Nephron (organoid): ENCODE measurements around the gene PDE4D.

Source experiments
- H3K27ac Mint-ChIP-seq, 3 experiments: 2 replicates each; pipeline ENCODE4 v1.8.0; 2020; ENCODE audit warnings: mixed read lengths in 3 of 3, mild to moderate bottlenecking in 2 of 3, moderate library complexity in 1 of 3
- H3K27me3 Mint-ChIP-seq: 2 replicates; pipeline ENCODE4 v1.8.0; 2021; ENCODE audit warnings: low read depth, mild to moderate bottlenecking, moderate library complexity, mixed read lengths
- H3K36me3 Mint-ChIP-seq: 2 replicates; pipeline ENCODE4 v1.8.0; 2020; ENCODE audit warnings: low read depth, mixed read lengths
- H3K4me1 Mint-ChIP-seq: 2 replicates; pipeline ENCODE4 v1.8.0; 2020; ENCODE audit warnings: mixed read lengths
- H3K4me3 Mint-ChIP-seq, 3 experiments: 2 replicates each; pipeline ENCODE4 v1.8.0; 2020; ENCODE audit warnings: mild to moderate bottlenecking in 3 of 3, mixed read lengths in 3 of 3, moderate library complexity in 2 of 3
- H3K9me3 Mint-ChIP-seq: 2 replicates; pipeline ENCODE4 v1.8.0; 2020; ENCODE audit warnings: mixed read lengths
- CTCF ChIP-seq, 3 experiments: fragments of 200-600 bp; sonication (generic); IDR thresholded peaks; one replicate each; pipeline ENCODE4 v1.5.0; 2021; ENCODE audit warnings: antibody characterized with exemption in 3 of 3; ENCODE audit not compliant: unreplicated experiment in 3 of 3

Gene PDE4D

GRCh38 chr5:59571067-59571466 lies 322.5 kb downstream of the PDE4D start:
- Mint-ChIP-seq H3K4me3 (no peak overlapping the region), H3K27me3 (no peaks in the 10 kb centered on the region), H3K9me3 (peaks cover 2% of the 10 kb centered on the region), H3K27ac (no peak overlapping the region), H3K36me3 (no peaks in the 10 kb centered on the region), H3K4me1 (no peaks in the 10 kb centered on the region)
- no peak for TF ChIP-seq CTCF (IDR thresholded peaks at IDR 0.05; ENCODE audit: unreplicated experiment in 3 of 3)

GRCh38 chr5:59569608-59570334 lies 323.8 kb downstream of the PDE4D start:
- H3K36me3 Mint-ChIP-seq: no peaks in the 10 kb centered on the region
- no peaks in the 10 kb centered on the region for H3K27me3 Mint-ChIP-seq
- TF ChIP-seq CTCF (IDR thresholded peaks at IDR 0.05; ENCODE audit: unreplicated experiment in 3 of 3): no peak
- H3K4me1 Mint-ChIP-seq: no peaks in the 10 kb centered on the region
- H3K9me3 Mint-ChIP-seq: peaks cover 2% of the 10 kb centered on the region
- no peak overlapping the region for H3K4me3 Mint-ChIP-seq
- no peak overlapping the region for H3K27ac Mint-ChIP-seq

GRCh38 chr5:59569158-59569557 lies 324.4 kb downstream of the PDE4D start:
- H3K4me1 Mint-ChIP-seq: no peaks in the 10 kb centered on the region
- H3K27me3 Mint-ChIP-seq: no peaks in the 10 kb centered on the region
- peaks cover 2% of the 10 kb centered on the region for H3K9me3 Mint-ChIP-seq
- TF ChIP-seq CTCF (IDR thresholded peaks at IDR 0.05; ENCODE audit: unreplicated experiment in 3 of 3): no peak
- H3K36me3 Mint-ChIP-seq: no peaks in the 10 kb centered on the region
- H3K4me3 Mint-ChIP-seq: no peak overlapping the region
- no peak overlapping the region for H3K27ac Mint-ChIP-seq

GRCh38 chr5:59568161-59568560 lies 325.4 kb downstream of the PDE4D start:
- Mint-ChIP-seq H3K9me3 (no peaks in the 10 kb centered on the region), H3K27ac (no peak overlapping the region), H3K4me1 (peaks cover 7% of the 10 kb centered on the region), H3K4me3 (no peak overlapping the region), H3K27me3 (no peaks in the 10 kb centered on the region), H3K36me3 (no peaks in the 10 kb centered on the region)
- no peak for TF ChIP-seq CTCF (IDR thresholded peaks at IDR 0.05; ENCODE audit: unreplicated experiment in 3 of 3)

GRCh38 chr5:59565551-59565950 lies 328.0 kb downstream of the PDE4D start:
- H3K27ac Mint-ChIP-seq: no peak overlapping the region
- no peak for TF ChIP-seq CTCF (IDR thresholded peaks at IDR 0.05; ENCODE audit: unreplicated experiment in 3 of 3)
- no peaks in the 10 kb centered on the region for H3K36me3 Mint-ChIP-seq
- no peak overlapping the region for H3K4me3 Mint-ChIP-seq
- peaks cover 19% of the 10 kb centered on the region for H3K4me1 Mint-ChIP-seq
- H3K27me3 Mint-ChIP-seq: no peaks in the 10 kb centered on the region
- H3K9me3 Mint-ChIP-seq: no peaks in the 10 kb centered on the region

GRCh38 chr5:59564895-59565294 lies 328.6 kb downstream of the PDE4D start:
- H3K9me3 Mint-ChIP-seq: no peaks in the 10 kb centered on the region
- no peak for TF ChIP-seq CTCF (IDR thresholded peaks at IDR 0.05; ENCODE audit: unreplicated experiment in 3 of 3)
- no peaks in the 10 kb centered on the region for H3K36me3 Mint-ChIP-seq

More at GRCh38 chr5:59564895-59565294, 328.6 kb downstream of the PDE4D start:
- H3K27ac Mint-ChIP-seq: no peak overlapping the region
- H3K27me3 Mint-ChIP-seq: no peaks in the 10 kb centered on the region
- H3K4me3 Mint-ChIP-seq: no peak overlapping the region
- H3K4me1 Mint-ChIP-seq: peaks cover 23% of the 10 kb centered on the region
